Sigmoid colon (tissue), 7 donors: ENCODE results near the gene RALA. TPM values are rescaled to one million over a fixed set of nuclear protein-coding genes. Genes with fewer than 3 reads are reported as not detected.

Source experiments
- DNase-seq: peaks from one replicate; pipeline ENCODE4 v3.0.0-alpha.2; 2019
- H3K27ac ChIP-seq, 4 donors: fragments of 200-600 bp; sonication (generic); one replicate each; pipeline ENCODE4 v1.5.1; 2016 to 2019; ENCODE audit warnings: mild to moderate bottlenecking in 1 of 4
- H3K27me3 ChIP-seq, 3 donors: fragments of 200-600 bp; sonication (generic); one replicate each; pipeline ENCODE4 v1.5.1; 2019; ENCODE audit warnings: mild to moderate bottlenecking in 1 of 3
- H3K36me3 ChIP-seq, 4 donors: fragments of 200-600 bp; sonication (generic); one replicate each; pipeline ENCODE4 v1.5.1; 2016 to 2019
- H3K4me1 ChIP-seq, 4 donors: fragments of 200-600 bp; sonication (generic); one replicate each; pipeline ENCODE4 v1.5.1; 2017 to 2019
- H3K4me3 ChIP-seq, 4 donors: fragments of 200-600 bp; sonication (generic); one replicate each; pipeline ENCODE4 v1.5.1; 2017 to 2019; ENCODE audit warnings: mild to moderate bottlenecking in 2 of 4, moderate library complexity in 1 of 4
- H3K9me3 ChIP-seq, 4 donors: fragments of 200-600 bp in 3 of 4; sonication (generic) in 3 of 4; one replicate each; pipeline versions ENCODE4 v1.5.1 to v1.6.1; 2013 to 2019
- EP300 ChIP-seq, 4 donors: sonication (generic); formaldehyde crosslinking; IDR thresholded peaks; one replicate each; pipeline ENCODE4 v1.6.1; 2017; ENCODE audit warnings: antibody characterized with exemption in 4 of 4
- POLR2A ChIP-seq, 2 donors: fragments of 450-650 bp; IDR thresholded peaks; one replicate each; pipeline ENCODE4 v1.6.1; 2016; ENCODE audit warnings: antibody characterized with exemption in 2 of 2, mild to moderate bottlenecking in 2 of 2, moderate library complexity in 2 of 2
- POLR2AphosphoS5 ChIP-seq, 4 donors: sonication (generic); formaldehyde crosslinking; IDR thresholded peaks; one replicate each; pipeline ENCODE4 v1.6.1; 2017; ENCODE audit warnings: antibody characterized with exemption in 4 of 4
- whole genome bisulfite sequencing, 2 donors: extraction: QIAGEN DNeasy Blood & Tissue Kit; methylation state at CpG; one replicate each; pipeline ENCODE4 v1.1.7; 2013; 5-methylcytosine and 5-hydroxymethylcytosine counted together
- intact Hi-C: fragments of 100-400 bp; cut with DNase I; formaldehyde crosslinking; loops from one replicate; pipeline ENCODE4 v1.15.1; 2023
- polyA plus RNA-seq, 3 donors: library from polyadenylated mRNA; stranded (reverse); fragments of 200-250 nt; gene quantifications; one replicate each; pipeline ENCODE4 v1.2.3, GENCODE V29; 2013
- total RNA-seq, 4 donors: library from RNA; depleted of rRNA; stranded (reverse); fragments of >200 nt; gene quantifications; one replicate each; pipeline ENCODE4 v1.1.0, GENCODE V29; 2016
- TF ChIP-seq, protein P1 (sequence below), 4 experiments: fragments of 450-650 bp in 3 of 4; fragments of 200-600 bp in 1 of 4; IDR thresholded peaks; one replicate each; pipeline ENCODE4 v1.5.1; 2016 to 2019; ENCODE audit warnings: antibody characterized with exemption in 4 of 4, mild to moderate bottlenecking in 3 of 4, moderate library complexity in 2 of 4
- donor health status: healthy with polysubstance abuse.
- donor health status: Bipolar disorder and iron deficiency.
- donor health status: healthy.

RALA gene
- total and polyA plus RNA-seq, 7 donors, result 11.5 to 68.0 (median 19.6) TPM

DNA sequence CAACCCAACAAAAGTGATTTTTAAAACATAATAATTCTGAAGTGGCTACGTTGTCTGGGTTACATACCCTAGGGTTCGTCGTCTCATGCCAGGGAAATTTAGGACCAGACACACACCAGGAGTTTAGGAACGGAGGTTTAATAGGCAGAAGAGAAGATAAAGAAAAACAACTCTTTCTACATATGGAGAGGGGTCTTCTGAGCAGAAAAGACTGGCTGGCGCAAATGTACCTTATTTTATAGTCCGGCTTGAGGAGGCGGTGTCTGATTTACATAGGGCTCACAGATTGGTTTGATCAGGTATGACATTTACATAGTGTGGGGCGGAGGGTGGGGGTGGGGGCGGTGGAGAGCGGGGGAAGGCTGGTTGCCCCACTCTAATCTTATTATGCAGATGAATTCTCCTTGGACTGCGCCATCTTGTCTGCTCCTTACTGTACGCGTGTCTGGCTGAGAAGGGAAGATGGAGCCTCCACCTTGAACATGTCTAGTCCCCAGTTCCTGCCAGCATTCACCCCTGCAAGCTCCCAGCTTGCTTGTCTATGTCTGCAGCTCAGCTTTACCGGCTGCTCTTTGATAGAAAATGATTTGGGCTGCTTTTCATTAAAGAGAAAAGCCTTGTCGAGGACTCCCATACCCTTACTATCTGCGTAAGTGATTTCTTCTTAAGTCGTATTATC is 98.7 kb downstream of the RALA start:
- 95 to 96% methylated on average over 17 of the region's 17 CpGs for WGBS, 2 donors

DNA sequence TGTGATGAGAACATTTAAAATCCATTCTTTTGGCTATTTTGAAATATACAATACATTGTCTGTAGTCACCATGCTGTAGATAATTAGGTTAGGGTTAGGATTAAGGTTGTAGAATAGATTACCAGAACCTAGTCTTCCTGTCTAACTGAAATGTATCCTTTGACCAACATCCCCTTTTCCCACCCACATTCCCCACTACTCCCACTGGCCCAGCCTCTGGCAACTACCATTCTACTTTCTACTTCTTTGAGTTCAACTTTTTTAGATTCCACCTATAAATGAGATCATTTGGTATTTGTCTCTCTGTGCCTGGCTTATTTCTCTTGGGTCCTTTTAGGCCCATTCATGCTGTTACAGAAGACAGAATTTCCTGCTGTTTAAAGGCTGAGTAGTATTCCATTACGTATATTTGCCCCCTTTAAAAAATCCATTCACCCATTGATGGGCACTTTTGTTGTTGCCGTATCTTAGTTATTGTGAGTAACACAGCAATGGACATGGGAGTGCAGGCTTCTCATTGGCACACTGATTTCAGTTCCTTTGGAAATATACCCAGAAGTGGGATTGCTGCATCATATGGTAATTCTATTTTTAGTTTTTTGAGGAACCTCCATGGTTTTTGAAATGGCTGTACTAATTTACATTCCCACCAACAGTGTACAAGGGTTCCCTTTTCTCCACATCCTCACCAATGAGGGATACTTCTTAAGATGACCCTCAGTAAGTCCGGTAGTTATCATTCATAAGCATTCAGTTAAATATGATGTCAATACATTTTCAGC is 104.0 kb downstream of the RALA start:
- H3K9me3 ChIP-seq, result no peaks in the 10 kb centered on the region
- no peaks in the 10 kb centered on the region for H3K36me3 ChIP-seq
- 92 to 97% methylated on average over 3 of the region's 3 CpGs for WGBS, 2 donors
- H3K27me3 ChIP-seq, result no peaks in the 10 kb centered on the region
- no peak overlapping the region for H3K27ac ChIP-seq
- intact Hi-C loops, result no loop called here
- H3K4me1 ChIP-seq, result peaks cover 0 to under 1% (median 0%) of the 10 kb centered on the region in 4 donors
- TF ChIP-seq EP300 (IDR thresholded peaks at IDR 0.05) (no peak), POLR2A (IDR thresholded peaks at IDR 0.05) (no peak)
- TF ChIP-seq, protein P1, sequence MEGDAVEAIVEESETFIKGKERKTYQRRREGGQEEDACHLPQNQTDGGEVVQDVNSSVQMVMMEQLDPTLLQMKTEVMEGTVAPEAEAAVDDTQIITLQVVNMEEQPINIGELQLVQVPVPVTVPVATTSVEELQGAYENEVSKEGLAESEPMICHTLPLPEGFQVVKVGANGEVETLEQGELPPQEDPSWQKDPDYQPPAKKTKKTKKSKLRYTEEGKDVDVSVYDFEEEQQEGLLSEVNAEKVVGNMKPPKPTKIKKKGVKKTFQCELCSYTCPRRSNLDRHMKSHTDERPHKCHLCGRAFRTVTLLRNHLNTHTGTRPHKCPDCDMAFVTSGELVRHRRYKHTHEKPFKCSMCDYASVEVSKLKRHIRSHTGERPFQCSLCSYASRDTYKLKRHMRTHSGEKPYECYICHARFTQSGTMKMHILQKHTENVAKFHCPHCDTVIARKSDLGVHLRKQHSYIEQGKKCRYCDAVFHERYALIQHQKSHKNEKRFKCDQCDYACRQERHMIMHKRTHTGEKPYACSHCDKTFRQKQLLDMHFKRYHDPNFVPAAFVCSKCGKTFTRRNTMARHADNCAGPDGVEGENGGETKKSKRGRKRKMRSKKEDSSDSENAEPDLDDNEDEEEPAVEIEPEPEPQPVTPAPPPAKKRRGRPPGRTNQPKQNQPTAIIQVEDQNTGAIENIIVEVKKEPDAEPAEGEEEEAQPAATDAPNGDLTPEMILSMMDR (IDR thresholded peaks at IDR 0.05), result no peak
- no peak overlapping the region for H3K4me3 ChIP-seq
- no peak for DNase-seq

More for the DNA sequence above, 98.7 kb downstream of the RALA start:
- H3K36me3 ChIP-seq, result no peaks in the 10 kb centered on the region
- intact Hi-C loops, result no loop called here
- no peaks in the 10 kb centered on the region for H3K9me3 ChIP-seq
- no peaks in the 10 kb centered on the region for H3K4me1 ChIP-seq
- DNase-seq, result no peak
- H3K27ac ChIP-seq, result no peak overlapping the region
- no peak overlapping the region for H3K4me3 ChIP-seq
- TF ChIP-seq, protein P1 (IDR thresholded peaks at IDR 0.05), result no peak
- TF ChIP-seq EP300 (IDR thresholded peaks at IDR 0.05) (no peak), POLR2AphosphoS5 (IDR thresholded peaks at IDR 0.05) (no peak), POLR2A (IDR thresholded peaks at IDR 0.05) (no peak)
- H3K27me3 ChIP-seq, result no peaks in the 10 kb centered on the region

DNA sequence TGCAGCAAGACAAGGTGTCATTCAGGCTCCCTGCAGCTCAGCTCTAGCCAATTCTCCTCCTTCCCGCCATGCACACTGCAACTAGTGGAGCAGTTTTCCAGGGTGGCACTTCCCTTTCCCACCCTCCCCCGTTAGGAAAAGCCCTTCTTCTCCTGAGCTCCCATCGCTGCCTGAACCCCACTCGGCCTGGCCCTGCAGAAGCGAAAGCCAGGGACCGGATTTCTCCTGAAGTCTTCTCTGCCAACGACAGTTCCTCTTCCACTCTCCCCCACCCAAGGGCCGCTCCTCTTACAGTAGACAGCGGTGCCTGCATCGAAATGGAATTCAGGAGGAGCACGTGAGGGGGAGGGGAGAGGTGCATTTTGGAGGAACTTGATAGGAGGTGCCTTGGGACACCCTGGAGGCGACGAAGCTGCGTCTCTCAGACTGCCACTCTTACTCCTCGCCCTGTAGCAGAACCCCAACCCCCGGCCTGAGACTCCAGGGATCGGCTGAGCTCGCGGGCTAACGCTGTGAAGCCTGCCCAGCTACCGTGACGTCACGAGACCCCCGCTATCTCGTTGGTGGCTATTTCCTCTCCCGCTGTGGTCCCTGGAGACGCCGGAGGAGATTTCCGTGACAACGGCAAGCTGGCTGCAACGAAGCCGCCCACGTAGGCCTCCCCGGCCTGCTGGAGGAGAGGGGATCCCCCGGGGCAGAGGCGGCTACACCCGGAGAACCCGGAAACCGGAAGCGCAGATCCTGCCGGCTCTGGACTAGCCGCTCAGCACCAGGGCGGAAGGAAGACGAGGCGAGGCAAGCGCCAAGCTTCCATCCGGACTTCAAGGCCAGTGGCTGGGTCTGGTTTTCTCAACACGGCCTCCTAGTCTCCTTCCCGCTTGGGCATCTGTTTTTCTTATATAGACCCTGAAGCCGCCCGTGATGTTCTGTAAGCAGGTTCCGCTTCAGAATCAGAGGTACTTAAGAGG is 109.7 kb downstream of the RALA start:
- no peaks in the 10 kb centered on the region for H3K36me3 ChIP-seq
- peak overlapping the region; percentile 71 to 78 (median 74) for H3K27ac ChIP-seq
- DNase-seq, result peak; percentile 97
- 3% methylated on average over 52 of the region's 52 CpGs for WGBS, 2 donors
- intact Hi-C loops, result loop anchor here (2.0 to 5.0 kb wide), 2 partner anchors 110 to 151 kb away; partner anchors contain the start of gene RALA
- no peaks in the 10 kb centered on the region for H3K27me3 ChIP-seq
- H3K4me1 ChIP-seq, result peaks cover 0 to 23% (median 13%) of the 10 kb centered on the region in 4 donors
- no peaks in the 10 kb centered on the region for H3K9me3 ChIP-seq
- TF ChIP-seq, protein P1 (IDR thresholded peaks at IDR 0.05), result no peak
- TF ChIP-seq POLR2AphosphoS5 (IDR thresholded peaks at IDR 0.05) (peak in 3 of 4 donors; percentile 40 to 65 (median 43)), POLR2A (IDR thresholded peaks at IDR 0.05) (no peak)
- H3K4me3 ChIP-seq, result peak overlapping the region; percentile 51 to 62 (median 58)

DNA sequence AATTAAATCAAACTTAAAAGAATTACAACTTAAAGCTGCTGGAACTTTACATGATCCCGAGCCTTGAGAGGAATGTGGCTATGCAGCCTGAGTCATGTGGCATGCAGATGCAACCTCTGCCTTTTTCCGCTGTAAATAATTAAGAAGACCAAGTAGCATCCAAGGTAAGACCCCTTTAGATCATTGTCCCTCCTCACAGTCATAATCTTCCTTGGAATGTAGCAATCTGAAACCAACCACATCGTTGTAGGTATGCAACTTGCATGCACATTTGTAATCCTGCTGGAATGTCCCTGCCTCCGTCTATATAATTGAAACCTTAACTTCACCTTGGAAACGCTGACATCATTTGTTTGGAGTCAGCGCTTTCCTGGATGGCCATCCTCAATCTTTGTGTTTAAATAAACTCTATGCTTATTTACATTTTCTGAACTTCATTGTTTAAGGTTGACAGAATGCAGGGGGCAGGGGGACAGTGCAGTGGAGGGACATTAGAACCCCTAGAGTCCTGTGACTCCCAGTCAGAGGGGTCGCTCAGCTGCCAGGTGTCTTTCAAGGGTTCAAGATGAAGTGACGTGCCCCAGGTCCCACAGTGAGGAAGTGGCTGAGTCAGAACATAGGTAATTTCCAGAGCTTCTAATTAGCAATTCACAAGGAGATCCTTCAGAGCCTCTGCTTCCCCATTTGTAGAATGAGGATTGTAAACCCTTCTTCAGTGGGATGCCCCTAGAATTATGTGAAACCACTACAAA is 110.7 kb downstream of the RALA start:
- no peak for TF ChIP-seq POLR2A (IDR thresholded peaks at IDR 0.05)
- TF ChIP-seq EP300 (IDR thresholded peaks at IDR 0.05), result no peak
- TF ChIP-seq, protein P1 (IDR thresholded peaks at IDR 0.05), result no peak
- no peak for TF ChIP-seq POLR2AphosphoS5 (IDR thresholded peaks at IDR 0.05)
- Histone ChIP-seq H3K4me1 (peaks cover 0 to 23% (median 13%) of the 10 kb centered on the region in 4 donors), H3K27me3 (no peaks in the 10 kb centered on the region), H3K9me3 (no peaks in the 10 kb centered on the region), H3K36me3 (no peaks in the 10 kb centered on the region), H3K4me3 (peak overlapping the region; percentile 51 to 62 (median 58)), H3K27ac (peak overlapping the region; percentile 71 to 78 (median 74))
- intact Hi-C loops, result loop anchor here (2.0 to 5.0 kb wide), 2 partner anchors 111 to 152 kb away; partner anchors contain the start of gene RALA
- 26 to 34% methylated on average over 8 of the region's 8 CpGs for WGBS, 2 donors
- no peak for DNase-seq
